ENCODE data around the gene PROZ.

PROZ gene

DNA sequence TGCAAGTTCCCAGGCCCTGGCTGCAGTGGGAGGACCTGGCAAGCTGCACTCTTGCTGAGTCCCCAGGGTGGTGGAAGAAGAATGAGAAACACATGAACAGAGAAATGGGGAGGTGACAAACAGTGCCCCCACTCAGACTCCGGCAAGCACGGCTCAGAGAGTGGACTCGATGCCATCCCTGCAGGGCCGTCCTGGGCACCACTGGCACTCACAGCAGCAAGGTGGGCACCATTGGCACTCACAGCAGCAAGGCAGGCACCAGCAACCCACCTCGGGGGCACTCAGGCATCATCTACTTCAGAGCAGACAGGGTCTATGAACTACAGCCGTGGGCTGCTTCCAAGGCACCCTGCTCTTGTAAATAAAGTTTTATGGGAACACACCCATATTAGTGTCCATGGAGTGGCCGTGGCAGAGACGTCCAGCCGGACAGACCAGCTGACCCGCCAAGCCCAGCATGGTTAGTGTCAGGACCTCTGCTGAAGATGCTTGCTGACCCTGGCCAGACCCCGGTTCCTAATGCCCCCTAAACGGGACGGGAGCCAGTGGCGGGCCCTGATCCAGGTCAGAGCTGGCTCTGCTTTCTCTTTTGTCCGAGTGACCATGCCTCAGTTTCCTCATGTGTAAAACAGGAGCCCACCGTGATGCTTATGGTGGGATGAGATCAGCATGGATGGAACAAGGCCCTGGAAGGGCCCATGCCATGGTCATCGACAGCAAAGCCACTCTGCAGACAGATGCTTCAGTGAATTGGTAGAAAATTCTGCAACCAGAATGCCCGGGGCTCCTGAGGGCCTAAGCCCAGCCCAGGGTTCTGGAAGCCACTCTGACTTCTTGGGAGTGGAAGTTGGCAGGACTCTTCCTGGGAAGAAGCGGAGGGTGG lies 37.9 kb upstream of the PROZ start:
- DNase-seq = no peak

DNA sequence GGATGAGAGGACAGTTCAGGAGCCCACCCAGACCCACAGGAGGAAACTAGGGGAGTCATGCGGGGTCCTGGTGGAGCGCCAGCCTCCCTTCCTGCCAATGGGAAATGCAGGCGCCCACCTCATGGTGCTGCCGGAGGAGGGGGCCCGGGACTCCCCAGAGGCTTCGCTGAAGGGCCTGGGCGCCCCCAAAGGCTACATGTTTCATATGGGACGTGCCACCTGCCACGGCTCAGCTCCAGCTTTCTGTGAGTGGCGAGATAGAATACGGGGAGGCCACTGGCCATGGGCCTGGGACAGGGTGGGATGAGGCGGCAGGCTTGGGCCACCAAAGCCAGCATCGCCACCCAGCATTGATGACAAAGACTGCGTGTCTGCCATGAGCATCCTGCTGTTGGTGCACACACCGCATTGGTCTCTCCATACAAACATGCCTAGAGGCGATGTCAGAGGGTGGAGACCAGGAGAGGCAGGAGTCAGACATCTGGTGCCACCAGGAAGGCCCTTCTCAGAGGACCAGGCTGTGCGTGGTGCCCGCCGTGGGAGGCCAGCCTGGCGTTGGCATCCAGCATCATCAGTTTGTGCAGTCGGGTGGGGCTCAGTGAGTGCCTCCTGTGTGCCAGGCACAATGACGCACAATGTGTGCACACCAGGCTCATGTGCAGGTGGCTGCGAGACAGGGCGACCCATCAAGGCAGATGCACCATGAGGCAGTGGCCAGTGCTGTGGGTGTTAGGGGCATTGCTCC lies 37.1 kb upstream of the PROZ start:
- no peak for DNase-seq

DNA sequence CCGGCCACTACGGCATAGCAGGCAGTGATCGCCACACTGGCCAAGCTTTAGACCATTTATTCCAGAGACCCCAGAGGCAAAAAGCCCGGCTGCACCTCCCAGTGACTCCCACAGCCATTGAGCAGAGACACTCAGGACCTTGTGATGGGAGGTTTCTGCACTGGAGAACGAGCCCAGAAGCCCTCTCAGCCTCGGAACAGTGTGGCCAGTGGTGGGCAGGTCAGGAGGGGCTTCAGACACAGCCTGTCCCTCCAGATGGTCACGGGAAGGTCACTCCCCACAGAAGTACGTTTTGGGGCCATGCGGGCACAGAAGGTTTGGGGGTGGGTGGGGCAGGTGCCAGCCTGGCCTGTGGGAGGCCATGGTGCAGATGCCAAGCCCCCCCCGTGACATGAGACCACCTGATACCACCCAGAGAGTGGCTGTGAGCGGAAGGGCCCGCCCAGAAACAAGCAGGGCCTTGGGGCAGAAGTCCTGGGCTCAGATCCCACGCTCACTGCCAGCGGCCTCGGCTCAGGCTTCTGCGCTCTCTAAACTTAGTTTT lies 36.4 kb upstream of the PROZ start:
- no peak for DNase-seq

GRCh38 chr13:113122550-113123225 lies 35.8 kb upstream of the PROZ start, which contains the start of gene F10:
Gene F10, plus strand, starts transcription at chr13:113122799. Its CDS starts 57 bp downstream, at chr13:113122856.
- no peak for DNase-seq

DNA sequence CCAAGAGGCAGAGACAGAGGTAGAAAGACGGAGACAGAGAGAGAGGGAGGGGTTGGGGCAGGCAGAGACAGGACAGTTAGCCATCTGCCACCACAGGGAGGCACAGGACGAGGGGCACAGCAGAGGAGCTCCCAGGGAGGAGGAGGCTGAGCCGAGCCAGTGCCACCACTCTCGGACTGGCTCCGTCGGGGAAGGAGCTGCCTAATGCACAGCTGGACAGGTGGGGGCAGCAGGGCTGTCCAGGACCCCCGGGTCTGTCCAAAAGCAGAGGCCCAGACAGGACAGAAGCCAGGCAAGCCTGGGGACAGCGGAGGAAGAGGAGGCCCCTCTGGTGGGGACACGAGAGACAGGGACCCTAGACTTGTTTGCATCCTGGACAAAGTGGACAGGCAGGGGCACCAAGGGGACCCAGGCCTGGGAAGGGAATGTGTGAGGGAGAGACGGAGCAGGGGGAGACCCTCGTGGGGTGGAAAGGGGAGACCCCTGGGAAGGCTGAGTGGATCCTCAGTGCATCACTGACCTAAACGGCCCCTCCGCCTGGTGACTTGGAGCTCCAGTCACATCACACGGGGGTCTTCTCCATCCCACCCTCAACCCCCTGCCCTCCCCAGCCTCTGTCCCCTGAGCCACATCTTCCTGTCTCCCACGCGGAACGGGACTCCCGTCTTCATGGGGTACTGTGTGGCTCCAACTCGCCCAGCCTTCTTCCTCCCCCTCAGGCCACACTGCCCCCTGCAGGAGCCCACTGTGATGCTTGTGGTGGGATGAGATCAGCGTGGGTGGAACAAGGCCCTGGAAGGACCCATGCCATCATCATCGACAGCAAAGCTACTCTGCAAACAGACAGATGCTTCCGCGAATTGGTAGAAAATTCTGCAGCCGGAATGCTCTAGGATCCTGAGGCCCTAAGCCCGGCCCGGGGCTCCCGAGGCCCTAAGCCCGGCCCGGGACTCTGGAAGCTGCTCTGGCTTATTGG lies 34.9 kb upstream of the PROZ start:
- no peak for DNase-seq

DNA sequence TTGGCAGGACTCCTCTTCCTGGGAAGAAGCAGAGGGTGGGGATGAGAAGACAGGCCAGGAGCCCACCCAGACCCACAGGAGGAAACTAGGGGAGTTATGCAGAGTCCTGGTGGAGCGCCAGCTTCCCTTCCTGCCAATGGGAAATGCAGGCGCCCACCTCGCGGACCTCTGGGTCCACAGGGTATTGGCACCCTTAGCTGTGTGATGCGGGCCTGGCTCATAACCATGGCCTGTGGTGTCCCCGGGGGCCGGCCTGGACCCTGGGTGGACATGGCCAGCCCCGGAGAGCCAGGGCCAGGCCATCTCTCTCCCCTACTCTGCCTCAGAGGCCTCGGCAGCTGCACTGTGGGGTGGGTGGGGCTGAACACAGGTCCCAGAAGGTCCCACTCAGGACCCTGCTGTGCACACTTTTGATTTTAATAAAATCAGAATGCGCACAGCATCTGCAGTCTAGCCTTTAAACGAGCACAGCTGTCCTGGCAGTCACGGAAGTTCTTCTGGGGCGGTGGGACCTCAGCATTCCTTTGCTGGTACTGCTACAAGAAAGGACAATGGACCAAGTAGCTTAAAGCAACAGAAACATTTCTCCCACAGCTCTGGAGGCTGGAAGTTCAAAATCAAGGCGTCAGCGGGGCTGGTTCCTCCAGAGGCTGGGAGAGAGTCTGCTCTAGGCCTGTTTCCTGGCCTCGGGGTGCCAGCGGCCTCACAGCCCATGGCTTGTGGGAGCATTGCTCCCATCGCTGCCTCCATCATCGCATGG lies 34.1 kb upstream of the PROZ start:
- DNase-seq = no peak

DNA sequence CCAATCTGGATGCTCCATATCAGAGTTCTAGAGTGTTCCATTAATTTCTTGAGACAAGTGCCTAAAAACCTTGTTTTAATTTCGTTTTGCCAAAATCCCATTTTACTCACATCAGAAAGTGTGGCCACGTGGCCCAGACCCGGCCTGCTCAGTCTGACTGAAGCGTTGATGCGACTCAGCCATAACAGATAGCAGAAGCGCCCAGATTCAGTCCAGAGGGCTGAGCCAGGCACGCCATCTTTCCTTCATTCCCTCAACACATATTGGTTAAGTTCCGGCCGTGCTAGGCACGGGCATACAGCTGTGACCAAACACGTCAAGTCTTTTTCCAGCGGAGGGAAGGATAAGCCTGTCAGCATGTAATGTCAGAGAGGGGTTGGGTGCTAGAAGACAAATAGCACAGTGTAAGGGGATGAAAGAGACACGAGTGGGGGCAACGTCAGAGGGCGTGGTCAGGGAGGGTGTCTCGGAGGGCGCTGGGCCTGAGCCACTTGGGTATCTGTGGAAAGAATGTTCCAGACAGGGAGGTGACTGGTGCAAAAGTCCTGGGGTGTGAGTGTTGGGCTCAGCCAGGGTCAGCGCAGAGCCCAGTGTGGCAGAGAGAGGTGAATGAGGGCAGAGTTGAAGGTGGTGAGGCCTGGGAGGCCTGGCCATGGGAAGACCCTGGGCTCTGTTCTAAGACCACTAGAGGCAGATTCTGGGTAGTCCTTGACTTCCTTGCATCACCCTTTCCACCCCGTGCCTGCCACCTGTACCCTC lies 32.8 kb upstream of the PROZ start:
- DNase-seq = no peak

- no peak for DNase-seq
Measured at GRCh38 chr13:113126265-113127150, 31.9 kb upstream of the PROZ start.

- no peak for DNase-seq
Measured at GRCh38 chr13:113129480-113129879, 29.0 kb upstream of the PROZ start.

GRCh38 chr13:113129921-113130750 lies 28.3 kb upstream of the PROZ start:
- no peak for DNase-seq

GRCh38 chr13:113135281-113135760 lies 23.1 kb upstream of the PROZ start:
- DNase-seq = no peak

DNA sequence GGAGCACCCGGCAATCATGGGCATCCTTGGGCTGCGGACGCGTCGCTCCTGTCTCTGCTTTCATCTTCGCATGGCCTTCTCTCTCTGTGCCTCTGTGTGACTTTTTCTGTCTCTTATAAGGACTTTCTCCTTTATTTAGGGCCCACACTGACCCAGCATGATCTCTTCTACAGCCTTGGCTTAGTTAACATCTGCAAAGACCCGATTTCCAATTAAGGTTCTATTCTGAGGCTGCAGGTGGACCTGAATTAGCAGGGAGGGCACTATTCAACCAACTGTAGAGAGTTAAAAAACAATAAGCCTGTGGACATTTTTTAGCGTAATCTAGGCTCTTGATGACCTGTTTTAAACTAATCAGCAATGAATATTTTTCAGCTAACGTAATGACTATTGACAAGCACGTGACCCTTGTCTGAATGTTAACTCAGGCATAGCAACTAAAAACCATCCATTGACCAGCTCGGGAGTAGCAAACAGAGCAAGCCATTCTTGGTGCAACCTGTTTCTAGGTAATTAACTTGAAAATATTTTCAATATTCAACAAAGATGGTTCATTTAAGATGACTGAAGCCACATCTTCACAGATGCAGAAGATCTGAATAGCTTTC lies 20.7 kb upstream of the PROZ start:
- no peak for DNase-seq

- DNase-seq = no peak
Measured at GRCh38 chr13:113138792-113139551, 19.5 kb upstream of the PROZ start.

- DNase-seq = no peak
Measured at GRCh38 chr13:113139577-113139976, 18.9 kb upstream of the PROZ start.

GRCh38 chr13:113140677-113141600 lies 17.5 kb upstream of the PROZ start:
- no peak for DNase-seq

- no peak for DNase-seq
Measured at GRCh38 chr13:113141601-113141970, 16.9 kb upstream of the PROZ start.
